Psoas muscle (tissue), 8 donors: ENCODE data around the gene DCANP1. TPM values are rescaled to one million over a fixed set of nuclear protein-coding genes. Genes with fewer than 3 reads are reported as not detected.

ENCODE experiments used
- ATAC-seq, 4 donors: fragments of 200-7000 bp; cut with Tn5 transposase; one replicate each; pipeline ENCODE4 v1.9.1; 2020; ENCODE audit warnings: moderate library complexity in 3 of 4, mild to moderate bottlenecking in 2 of 4
- DNase-seq, 2 donors: peaks; one replicate each; pipeline ENCODE4 v3.0.0-alpha.2; 2020
- H3K27ac ChIP-seq: fragments of 200-600 bp; one replicate; pipeline ENCODE4 v1.8.0; 2022
- H3K27me3 ChIP-seq, 3 donors: fragments of 200-600 bp in 1 of 3; one replicate each; pipeline versions ENCODE4 v1.6.1 to v1.8.0; 2013 to 2022; ENCODE audit warnings: low read length in 2 of 3, mild to moderate bottlenecking in 2 of 3, moderate library complexity in 1 of 3; ENCODE audit not compliant: insufficient read depth in 3 of 3
- H3K36me3 ChIP-seq, 2 donors: fragments of 200-600 bp in 1 of 2; one replicate each; pipeline versions ENCODE4 v1.6.1 to v1.8.0; 2013 to 2022; ENCODE audit warnings: low read depth in 1 of 2, mild to moderate bottlenecking in 1 of 2, moderate library complexity in 1 of 2; ENCODE audit not compliant: insufficient read depth in 1 of 2
- H3K4me1 ChIP-seq: fragments of 200-600 bp; one replicate; pipeline ENCODE4 v1.8.0; 2022
- H3K4me3 ChIP-seq: fragments of 200-600 bp; one replicate; pipeline ENCODE4 v1.8.0; 2022; ENCODE audit warnings: mild to moderate bottlenecking
- H3K9me3 ChIP-seq: fragments of 200-600 bp; one replicate; pipeline ENCODE4 v1.8.0; 2022
- CTCF ChIP-seq: fragments of 200-600 bp; IDR thresholded peaks from one replicate; pipeline ENCODE4 v1.8.0; 2022; ENCODE audit warnings: antibody characterized with exemption
- WGBS, 3 donors: extraction: QIAGEN DNeasy Blood & Tissue Kit; methylation state at CpG; one replicate each; pipeline versions ENCODE4 v1.1.6 to v1.1.7; 2013; 5-methylcytosine and 5-hydroxymethylcytosine counted together
- intact Hi-C, 2 donors: fragments of 100-400 bp; cut with DNase I; formaldehyde crosslinking; loops; one replicate each; pipeline versions ENCODE4 v1.11.0 to v1.14.2; 2022
- polyA plus RNA-seq, 3 donors: library from polyadenylated mRNA; stranded (reverse); fragments of 200-250 nt; gene quantifications; one replicate each; pipeline ENCODE4 v1.2.3, GENCODE V29; 2013
- total RNA-seq, 4 donors: library from RNA; stranded (reverse); fragmentation: NEBNext Ultra II Directional in 2 of 4; extraction: Animal tissue kit (Norgen Biotek cat#: 25700) in 2 of 4; gene quantifications; one replicate each; pipeline versions ENCODE4 v1.2.1 to v1.2.4, GENCODE V29; 2021 to 2023
- donor health status: healthy with polysubstance abuse.
- donor health status: DM: no; HTN: no; CAD: no; lungs with moderate emphysema.
- donor health status: Bipolar disorder and iron deficiency.
- donor health status: healthy.
- donor health status: DM: yes; HTN: yes; CAD: no.
- donor health status: DM: no; HTN: no; CAD: no.
- donor health status: DM: no; HTN: no; CAD: no.
- donor health status: DM: yes; HTN: yes; CAD: no.

DCANP1 gene
- total and polyA plus RNA-seq, 7 donors, result 0.01 TPM; not detected in 6

GRCh38 chr5:135468541-135468940 lies 21.4 kb upstream of the DCANP1 start:
- intact Hi-C loops, result loop anchor here in 1 of 2 donors (5.0 kb wide), 1 partner anchor 359 kb away; no protein-coding TSS in a partner anchor
- 68 to 90% (median 89%) methylated on average over 2 of the region's 2 CpGs for WGBS, 3 donors
- peaks cover 0 to 19% (median 0%) of the 10 kb centered on the region in 3 donors for H3K27me3 ChIP-seq

GRCh38 chr5:135467871-135468485 lies 20.8 kb upstream of the DCANP1 start:
- intact Hi-C loops, result loop anchor here (2.0 to 5.0 kb wide), 2 partner anchors 85 to 359 kb away; no protein-coding TSS in a partner anchor
- TF ChIP-seq CTCF, result no peak
- H3K4me1 ChIP-seq, result no peaks in the 10 kb centered on the region
- no peak overlapping the region for H3K4me3 ChIP-seq
- no peaks in the 10 kb centered on the region for H3K9me3 ChIP-seq
- WGBS, 3 donors, result 88 to 95% (median 93%) methylated on average over 4 of the region's 4 CpGs
- H3K27me3 ChIP-seq, result peaks cover 0 to 19% (median 0%) of the 10 kb centered on the region in 3 donors
- H3K27ac ChIP-seq, result no peak overlapping the region
- H3K36me3 ChIP-seq, result no peaks in the 10 kb centered on the region
- DNase-seq (no peak), ATAC-seq (no peak)

More at GRCh38 chr5:135468541-135468940, 21.4 kb upstream of the DCANP1 start:
- no peak for TF ChIP-seq CTCF
- no peak for ATAC-seq
- H3K27ac ChIP-seq, result no peak overlapping the region
- DNase-seq, result no peak
- no peaks in the 10 kb centered on the region for H3K9me3 ChIP-seq
- no peak overlapping the region for H3K4me3 ChIP-seq
- H3K36me3 ChIP-seq, result no peaks in the 10 kb centered on the region
- H3K4me1 ChIP-seq, result no peaks in the 10 kb centered on the region

DNA sequence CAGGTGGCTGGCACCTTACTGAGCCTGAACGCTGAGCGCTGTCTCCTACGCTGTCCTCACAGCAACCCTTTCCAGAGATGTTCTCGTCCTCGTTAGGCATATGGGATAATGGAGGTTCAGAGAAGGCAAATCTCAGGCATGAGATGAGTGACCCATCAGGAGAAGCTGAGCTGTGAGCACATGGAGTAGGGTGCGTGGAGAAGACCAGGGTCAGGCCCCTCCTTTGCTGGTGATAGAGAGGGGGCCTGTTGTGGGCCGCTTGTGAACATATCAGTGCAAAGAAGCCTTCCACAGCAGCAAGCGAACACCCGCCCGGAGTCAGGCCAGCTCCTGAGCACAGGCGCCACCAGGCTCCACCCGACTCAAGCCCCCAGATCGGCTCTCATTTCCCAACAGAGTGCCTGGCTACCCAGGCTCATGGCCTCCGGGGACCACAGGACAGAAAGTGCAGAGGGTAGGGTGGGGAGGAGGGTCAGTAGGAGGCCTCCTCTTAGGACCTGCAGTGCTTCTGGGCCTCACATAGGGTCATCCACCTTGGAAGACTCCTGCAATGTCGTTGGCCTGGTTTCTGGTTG lies 20.0 kb upstream of the DCANP1 start:
- Histone ChIP-seq H3K4me3 (no peak overlapping the region), H3K4me1 (no peaks in the 10 kb centered on the region), H3K27me3 (peaks cover 0 to 19% (median 0%) of the 10 kb centered on the region in 3 donors), H3K36me3 (no peaks in the 10 kb centered on the region), H3K9me3 (no peaks in the 10 kb centered on the region), H3K27ac (no peak overlapping the region)
- DNase-seq (no peak), ATAC-seq (no peak)
- intact Hi-C loops, result loop anchor here (2.0 to 5.0 kb wide), 2 partner anchors 86 to 360 kb away; no protein-coding TSS in a partner anchor
- no peak for TF ChIP-seq CTCF
- WGBS, 3 donors, result 85 to 93% (median 87%) methylated on average over 15 of the region's 15 CpGs

GRCh38 chr5:135466178-135467050 lies 19.3 kb upstream of the DCANP1 start:
- no peaks in the 10 kb centered on the region for H3K4me1 ChIP-seq
- TF ChIP-seq CTCF, result peak; percentile 86
- H3K9me3 ChIP-seq, result no peaks in the 10 kb centered on the region
- no peaks in the 10 kb centered on the region for H3K36me3 ChIP-seq
- 14 to 22% (median 19%) methylated on average over 42 to 43 of the region's 43 CpGs for WGBS, 3 donors
- intact Hi-C loops, result loop anchor here (1.0 to 5.0 kb wide), 3 partner anchors 86 to 361 kb away; no protein-coding TSS in a partner anchor
- ATAC-seq (peak; percentile 92 to 99 (median 94)), DNase-seq (peak; percentile 68 to 87)
- H3K27ac ChIP-seq, result no peak overlapping the region
- peak overlapping the region; percentile 49 for H3K4me3 ChIP-seq
- H3K27me3 ChIP-seq, result peaks cover 0 to 19% (median 0%) of the 10 kb centered on the region in 3 donors
